ENCODE measurements around the gene GPHB5.
"Not testable (repeated sequence)": the region's sequence is repeated elsewhere in the genome, so short reads cannot be mapped to it uniquely, and the experiment has no call there.

The GPHB5 gene

GRCh38 chr14:63292805-63293204 lies 25.9 kb downstream of the GPHB5 start:
- no peak for DNase-seq

GRCh38 chr14:63290741-63291430 lies 27.8 kb downstream of the GPHB5 start:
- DNase-seq = no peak

GRCh38 chr14:63288853-63289252 lies 29.9 kb downstream of the GPHB5 start:
- no peak for DNase-seq

DNA sequence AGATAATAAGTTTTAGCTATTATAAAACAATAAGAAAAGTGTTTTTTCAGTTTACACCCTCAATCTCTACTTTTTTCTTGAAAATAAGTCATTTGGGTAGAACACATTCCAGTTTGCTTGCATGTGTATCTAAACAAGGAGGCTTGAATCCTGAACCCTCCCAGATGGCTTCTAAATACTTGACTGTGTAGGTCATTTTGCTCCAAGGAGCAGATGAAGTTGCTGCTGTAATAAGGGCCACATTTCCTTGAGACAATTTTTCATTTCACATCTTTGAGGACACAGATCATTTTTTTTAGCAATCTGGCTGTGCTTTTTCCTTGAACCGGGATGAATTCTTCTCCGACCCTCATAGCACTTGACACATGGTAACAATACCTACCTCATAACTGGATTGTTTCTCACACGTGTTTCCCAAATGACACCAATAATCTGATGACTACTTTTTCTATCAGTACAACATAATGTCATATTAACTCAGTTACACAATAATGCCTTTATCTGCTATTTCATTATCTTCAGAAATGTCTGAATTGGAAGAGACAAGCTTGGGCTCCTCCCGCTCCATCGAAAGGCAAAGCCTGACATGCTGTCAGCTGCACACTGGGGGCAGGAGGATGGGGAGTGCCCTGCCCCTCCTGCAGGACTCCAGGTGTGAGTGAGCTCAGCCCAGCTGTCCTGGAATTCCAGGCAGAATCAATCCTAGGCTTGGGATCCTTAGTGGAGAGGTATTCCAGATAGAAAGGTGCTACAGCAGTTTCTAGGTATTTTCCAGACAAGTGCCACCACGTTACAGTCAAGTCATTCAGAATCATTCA lies 30.9 kb downstream of the GPHB5 start:
- no peak for DNase-seq

DNA sequence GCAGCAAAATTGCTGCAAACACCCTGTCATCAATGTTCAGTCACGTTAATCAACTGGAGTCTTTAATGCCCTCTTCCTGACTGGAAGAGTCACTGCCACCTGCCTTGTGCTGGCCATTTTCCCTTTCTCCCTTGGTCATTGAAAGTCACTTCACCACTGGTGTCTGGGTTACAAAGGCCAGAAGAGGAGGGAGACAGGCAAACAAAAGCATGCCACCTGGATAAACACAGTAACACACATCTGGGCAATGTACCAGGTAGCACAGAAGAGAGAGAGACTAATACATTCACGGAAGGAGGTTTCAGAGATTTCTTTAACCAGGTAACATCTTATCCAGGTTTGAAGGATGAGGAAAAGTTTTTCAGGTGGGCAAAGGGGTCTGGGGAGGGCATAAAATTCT lies 32.7 kb downstream of the GPHB5 start:
- DNase-seq = no peak

DNA sequence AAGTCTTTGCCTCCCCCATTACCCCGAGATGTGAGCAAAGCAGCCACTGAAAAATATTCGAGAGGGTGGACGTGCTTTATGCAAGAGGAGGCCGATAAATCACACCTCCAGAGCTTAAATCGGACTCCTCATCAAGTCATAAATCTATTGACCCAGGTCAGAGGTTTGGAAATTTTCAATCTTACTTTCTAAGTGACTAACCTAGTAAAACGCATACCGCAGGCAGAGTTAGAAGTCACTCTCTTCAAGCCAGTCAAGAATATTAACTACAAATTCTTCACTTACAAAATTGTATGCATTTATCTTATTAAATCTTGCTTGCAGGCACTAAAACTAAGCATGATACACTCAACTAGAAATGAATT lies 34.9 kb downstream of the GPHB5 start:
- DNase-seq = no peak

- DNase-seq = no peak
Observed at GRCh38 chr14:63282997-63283883, 35.5 kb downstream of the GPHB5 start.

DNA sequence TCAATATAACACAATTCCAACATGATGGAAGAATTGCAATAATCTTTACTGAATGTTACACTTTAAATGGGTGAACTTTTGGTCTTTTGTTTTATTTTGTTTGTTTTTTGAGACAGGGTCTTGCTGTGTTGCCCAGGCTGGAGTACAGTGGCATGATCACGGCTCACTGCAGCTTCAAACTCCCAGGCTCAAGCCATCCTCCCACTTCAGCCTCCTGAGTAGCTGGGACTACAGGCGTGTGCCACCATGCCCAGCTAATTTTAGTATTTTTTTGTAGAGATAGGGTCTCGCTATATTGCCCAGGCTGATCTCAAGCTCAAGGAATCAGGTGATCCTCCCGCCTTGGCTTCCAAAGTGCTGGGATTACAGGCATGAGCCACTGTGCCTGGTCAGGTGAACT lies 38.8 kb downstream of the GPHB5 start:
- not testable (repeated sequence) for DNase-seq

DNA sequence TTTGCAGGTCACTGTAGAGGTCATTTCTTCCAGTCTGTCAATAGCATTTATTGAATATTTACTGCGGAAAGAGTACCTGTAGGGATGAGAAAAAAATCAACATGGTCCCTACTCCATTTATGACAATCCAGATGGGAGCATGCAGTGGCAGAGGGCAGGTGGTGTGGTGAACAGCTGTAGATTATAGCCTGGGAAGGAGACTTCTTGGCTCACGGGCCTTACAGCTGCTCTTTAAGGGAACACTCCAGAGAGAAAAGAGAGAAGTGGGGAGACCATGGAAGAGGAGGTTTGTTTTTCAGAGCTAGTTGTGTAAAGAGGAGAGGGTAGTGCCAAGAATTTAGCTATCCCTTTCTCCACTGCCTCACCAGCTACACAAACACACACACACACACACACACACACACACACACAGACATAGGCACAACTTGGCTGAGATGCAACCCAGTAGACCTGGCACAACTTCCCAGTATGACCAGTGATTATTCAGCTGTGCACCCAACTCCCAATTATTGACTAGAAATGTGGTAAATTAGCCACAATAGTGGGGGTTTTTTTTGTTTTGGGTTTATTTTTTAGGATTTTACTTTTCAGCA lies 41.0 kb downstream of the GPHB5 start:
- no peak for DNase-seq

GRCh38 chr14:63276492-63277342 lies 42.0 kb downstream of the GPHB5 start:
- DNase-seq = no peak

DNA sequence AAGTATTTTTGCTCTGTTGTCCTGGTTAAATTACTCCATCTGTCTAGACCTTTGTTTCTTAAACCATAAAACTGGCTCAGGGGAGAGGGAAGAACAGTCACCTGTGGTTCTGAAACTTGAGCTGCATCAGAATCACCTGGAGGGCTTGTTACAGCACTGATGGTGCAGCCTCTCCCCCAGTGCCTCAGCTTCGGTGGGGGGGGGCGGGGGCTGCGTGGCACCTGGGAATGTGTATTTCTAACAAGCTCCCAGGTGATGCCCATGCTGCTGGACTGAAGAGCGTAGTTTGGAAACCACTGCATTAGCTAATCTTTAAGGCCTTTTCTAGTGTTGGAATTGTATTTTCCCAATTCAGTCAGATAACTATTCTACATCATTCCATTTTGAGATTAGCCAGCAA lies 42.7 kb downstream of the GPHB5 start:
- no peak for DNase-seq

DNA sequence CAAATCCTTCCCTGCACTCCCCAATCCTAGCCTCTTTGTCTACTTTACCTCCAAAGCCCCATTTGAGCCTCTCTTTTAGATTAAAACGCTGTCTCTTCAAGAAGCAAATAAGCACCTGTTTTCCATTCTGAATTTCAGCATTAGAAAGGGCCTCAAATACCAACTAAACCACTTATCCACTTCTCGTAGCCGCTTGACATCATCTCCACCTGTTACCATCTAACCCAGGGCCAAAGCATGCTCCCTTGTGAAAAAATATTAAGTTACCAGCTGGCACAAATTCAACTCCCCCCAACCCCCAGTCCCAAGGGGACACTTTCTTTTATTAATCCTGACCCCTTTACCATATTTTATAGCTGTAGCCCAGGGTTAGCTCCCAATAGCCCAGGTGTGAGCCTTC lies 43.1 kb downstream of the GPHB5 start:
- DNase-seq = no peak

DNA sequence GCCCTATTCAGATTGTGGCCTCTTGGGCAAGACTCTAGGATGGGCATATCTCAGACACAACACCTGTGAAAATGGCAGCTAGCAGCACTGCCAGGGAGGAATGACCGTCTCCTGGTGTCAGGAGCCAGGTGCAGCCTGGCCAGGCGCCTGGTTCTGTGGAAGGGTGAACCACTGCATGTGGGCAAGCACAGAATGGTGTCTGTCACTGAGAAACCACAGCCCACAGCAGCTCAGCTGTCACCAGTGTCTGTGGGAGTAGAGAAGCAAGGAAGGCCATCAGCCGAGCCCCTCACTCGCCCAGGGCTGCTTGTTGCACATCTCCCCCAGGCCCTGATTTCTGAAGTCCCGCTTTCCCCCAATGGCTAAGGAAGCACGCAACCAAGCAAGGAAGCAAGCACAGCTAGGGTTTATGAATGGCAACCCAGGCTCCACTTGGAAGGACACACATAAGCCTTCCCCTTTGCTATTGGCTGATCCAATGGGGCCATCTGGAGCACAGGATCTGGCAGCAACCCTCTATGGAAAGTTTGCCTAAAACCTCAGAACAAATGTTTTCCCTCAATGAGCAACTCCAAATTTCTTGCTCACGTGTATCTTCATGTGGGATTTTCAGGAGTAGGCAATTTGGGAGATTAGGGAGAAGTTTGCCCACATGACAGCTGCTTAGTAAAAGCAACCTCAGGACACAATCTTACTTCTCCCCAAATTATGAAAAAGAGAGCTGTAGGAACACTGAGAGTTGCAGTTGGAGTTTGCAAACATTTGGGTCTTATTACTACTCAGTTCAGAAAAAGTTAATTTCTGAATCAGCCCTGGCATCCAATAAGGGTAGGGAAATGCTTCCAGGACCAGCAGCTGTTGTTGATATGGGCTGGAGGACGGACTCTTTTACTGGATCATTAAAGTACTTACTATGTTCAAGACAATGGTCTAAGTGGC lies 44.7 kb downstream of the GPHB5 start:
- no peak for DNase-seq

DNA sequence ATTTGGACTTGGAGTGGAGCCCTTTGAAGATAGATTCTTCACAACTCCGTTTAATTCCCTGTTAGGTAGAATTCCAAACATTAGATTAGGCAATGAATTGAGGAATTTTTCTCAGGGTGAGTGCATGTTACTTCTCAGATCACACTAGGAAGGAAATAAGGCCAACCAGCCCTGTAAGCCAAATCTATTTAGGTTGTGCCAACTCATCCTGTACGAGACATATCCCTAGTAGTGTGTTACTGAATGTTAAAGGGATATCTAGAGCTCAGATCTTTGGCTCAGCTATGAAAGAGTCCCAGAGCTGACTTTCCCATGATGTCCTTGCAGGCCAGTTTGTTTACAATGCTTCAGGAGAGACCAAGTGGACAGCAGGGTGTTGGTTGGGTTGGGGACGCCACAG lies 45.6 kb downstream of the GPHB5 start:
- DNase-seq = no peak

GRCh38 chr14:63269561-63270225 lies 49.0 kb downstream of the GPHB5 start:
- DNase-seq = no peak

- no peak for DNase-seq
Observed at GRCh38 chr14:63268771-63269170, 50.0 kb downstream of the GPHB5 start.

GRCh38 chr14:63267171-63267570 lies 51.6 kb downstream of the GPHB5 start:
- no peak for DNase-seq

- no peak for DNase-seq
Observed at GRCh38 chr14:63266106-63266505, 52.6 kb downstream of the GPHB5 start.
